ENCODE results near the gene PHACTR3.

- TF ChIP-seq CTCF (IDR thresholded peaks at IDR 0.05) (no peak), ZFX (IDR thresholded peaks at IDR 0.05; ENCODE audit: borderline replicate concordance) (no peak)
Observed at GRCh38 chr20:59864726-59865125, 260.4 kb downstream of the PHACTR3 start.
